Breast epithelium (tissue), 3 donors: ENCODE data around the gene RBPMS2.

ENCODE experiments used
- POLR2A ChIP-seq: fragments of 450-650 bp; IDR thresholded peaks from one replicate; pipeline ENCODE4 v1.6.1; 2016; ENCODE audit warnings: antibody characterized with exemption, mild to moderate bottlenecking, moderate library complexity
- TF ChIP-seq, protein P1 (sequence below), 3 donors: fragments of 450-650 bp; IDR thresholded peaks; one replicate each; pipeline ENCODE4 v1.5.1; 2016 to 2017; ENCODE audit warnings: antibody characterized with exemption in 3 of 3, mild to moderate bottlenecking in 3 of 3, moderate library complexity in 3 of 3

DNA sequence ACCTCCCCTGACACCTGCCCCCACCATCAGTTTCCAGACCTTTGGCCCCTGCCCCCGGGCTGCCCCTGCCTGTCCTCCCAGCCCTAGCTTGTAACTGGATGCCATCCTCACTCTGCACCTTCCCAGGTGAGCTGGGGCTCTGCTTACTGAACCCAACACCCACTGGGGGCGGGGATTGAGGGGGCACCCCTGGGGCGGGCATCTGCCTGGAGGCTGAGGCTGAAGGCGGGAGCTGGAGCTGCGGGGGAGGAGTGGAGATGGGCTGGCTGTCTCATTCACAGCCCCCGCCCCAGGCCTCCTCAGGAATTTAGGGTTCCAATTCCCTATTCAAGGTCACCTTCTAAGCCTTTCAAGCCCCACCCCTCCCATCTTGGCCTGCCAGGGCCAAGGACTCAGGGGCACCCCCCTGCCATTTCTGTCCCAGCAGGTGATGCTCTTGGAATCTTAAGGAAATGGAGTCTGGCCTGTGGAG is 32.4 kb upstream of the RBPMS2 start:
- TF ChIP-seq, protein P1, sequence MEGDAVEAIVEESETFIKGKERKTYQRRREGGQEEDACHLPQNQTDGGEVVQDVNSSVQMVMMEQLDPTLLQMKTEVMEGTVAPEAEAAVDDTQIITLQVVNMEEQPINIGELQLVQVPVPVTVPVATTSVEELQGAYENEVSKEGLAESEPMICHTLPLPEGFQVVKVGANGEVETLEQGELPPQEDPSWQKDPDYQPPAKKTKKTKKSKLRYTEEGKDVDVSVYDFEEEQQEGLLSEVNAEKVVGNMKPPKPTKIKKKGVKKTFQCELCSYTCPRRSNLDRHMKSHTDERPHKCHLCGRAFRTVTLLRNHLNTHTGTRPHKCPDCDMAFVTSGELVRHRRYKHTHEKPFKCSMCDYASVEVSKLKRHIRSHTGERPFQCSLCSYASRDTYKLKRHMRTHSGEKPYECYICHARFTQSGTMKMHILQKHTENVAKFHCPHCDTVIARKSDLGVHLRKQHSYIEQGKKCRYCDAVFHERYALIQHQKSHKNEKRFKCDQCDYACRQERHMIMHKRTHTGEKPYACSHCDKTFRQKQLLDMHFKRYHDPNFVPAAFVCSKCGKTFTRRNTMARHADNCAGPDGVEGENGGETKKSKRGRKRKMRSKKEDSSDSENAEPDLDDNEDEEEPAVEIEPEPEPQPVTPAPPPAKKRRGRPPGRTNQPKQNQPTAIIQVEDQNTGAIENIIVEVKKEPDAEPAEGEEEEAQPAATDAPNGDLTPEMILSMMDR (IDR thresholded peaks at IDR 0.05) = no peak
- TF ChIP-seq POLR2A = no peak
